DND-41 (cell line): Measurements from ENCODE around the gene PRPF38A.

Experiments
- ATAC-seq: fragments of 200-7000 bp; cut with Tn5 transposase; 3 replicates; pipeline ENCODE4 v1.9.1; 2021; ENCODE audit warnings: low read depth; ENCODE audit not compliant: insufficient read depth
- DNase-seq: peaks from one replicate; pipeline ENCODE4 v3.0.0-alpha.2; 2020
- H2AFZ ChIP-seq: 2 replicates; pipeline ENCODE4 v1.6.0; 2012; ENCODE audit warnings: low read depth, low read length
- H3K27ac ChIP-seq: 2 replicates; pipeline ENCODE4 v1.5.1; 2012; ENCODE audit warnings: low read length, inconsistent platforms
- H3K27me3 ChIP-seq: fragments of 200-600 bp; sonication (generic); 2 replicates; pipeline ENCODE4 v1.6.0; 2012; ENCODE audit warnings: low read length, mild to moderate bottlenecking, inconsistent platforms; ENCODE audit not compliant: insufficient read depth, poor library complexity
- H3K36me3 ChIP-seq: 2 replicates; pipeline ENCODE4 v1.5.1; 2012; ENCODE audit warnings: low read length, inconsistent platforms; ENCODE audit not compliant: insufficient read depth
- H3K4me1 ChIP-seq: 2 replicates; pipeline ENCODE4 v1.5.1; 2012; ENCODE audit warnings: mild to moderate bottlenecking, low read length; ENCODE audit not compliant: insufficient read depth
- H3K4me2 ChIP-seq: 2 replicates; pipeline ENCODE4 v1.6.0; 2012; ENCODE audit warnings: mild to moderate bottlenecking, moderate library complexity, low read length, inconsistent platforms; ENCODE audit not compliant: insufficient read depth
- H3K4me3 ChIP-seq, 2 experiments: fragments of 200-600 bp in 1 of 2; shearing (Covaris generic) in 1 of 2; 2 replicates each; pipeline ENCODE4 v1.5.1; 2012 to 2016; ENCODE audit warnings: inconsistent platforms in 2 of 2, low read length in 2 of 2, mild to moderate bottlenecking in 2 of 2, low read depth in 1 of 2, moderate library complexity in 1 of 2
- H3K79me2 ChIP-seq: 2 replicates; pipeline ENCODE4 v1.6.0; 2012; ENCODE audit warnings: low read length, inconsistent platforms; ENCODE audit not compliant: insufficient read depth
- H3K9ac ChIP-seq: 2 replicates; pipeline ENCODE4 v1.6.0; 2012; ENCODE audit warnings: low read depth, mild to moderate bottlenecking, inconsistent platforms, low read length, moderate library complexity
- H3K9me3 ChIP-seq: 2 replicates; pipeline ENCODE4 v1.5.1; 2012; ENCODE audit warnings: low read length, moderate library complexity, mild to moderate bottlenecking, inconsistent platforms; ENCODE audit not compliant: insufficient read depth, severe bottlenecking
- H4K20me1 ChIP-seq: 2 replicates; pipeline ENCODE4 v1.6.0; 2012; ENCODE audit warnings: low read length; ENCODE audit not compliant: insufficient read depth
- EZH2 ChIP-seq: IDR thresholded peaks from 3 replicates; pipeline ENCODE4 v1.6.1; 2012; ENCODE audit warnings: borderline replicate concordance, low read depth, mild to moderate bottlenecking, moderate library complexity, low read length, inconsistent platforms; ENCODE audit not compliant: severe bottlenecking
- TF ChIP-seq, protein P1 (sequence below): IDR thresholded peaks from 2 replicates; pipeline ENCODE4 v1.5.1; 2012; ENCODE audit warnings: borderline replicate concordance, low read length, moderate library complexity, mild to moderate bottlenecking; ENCODE audit not compliant: poor library complexity, severe bottlenecking; ENCODE audit errors: extremely low read depth

The PRPF38A gene

DNA sequence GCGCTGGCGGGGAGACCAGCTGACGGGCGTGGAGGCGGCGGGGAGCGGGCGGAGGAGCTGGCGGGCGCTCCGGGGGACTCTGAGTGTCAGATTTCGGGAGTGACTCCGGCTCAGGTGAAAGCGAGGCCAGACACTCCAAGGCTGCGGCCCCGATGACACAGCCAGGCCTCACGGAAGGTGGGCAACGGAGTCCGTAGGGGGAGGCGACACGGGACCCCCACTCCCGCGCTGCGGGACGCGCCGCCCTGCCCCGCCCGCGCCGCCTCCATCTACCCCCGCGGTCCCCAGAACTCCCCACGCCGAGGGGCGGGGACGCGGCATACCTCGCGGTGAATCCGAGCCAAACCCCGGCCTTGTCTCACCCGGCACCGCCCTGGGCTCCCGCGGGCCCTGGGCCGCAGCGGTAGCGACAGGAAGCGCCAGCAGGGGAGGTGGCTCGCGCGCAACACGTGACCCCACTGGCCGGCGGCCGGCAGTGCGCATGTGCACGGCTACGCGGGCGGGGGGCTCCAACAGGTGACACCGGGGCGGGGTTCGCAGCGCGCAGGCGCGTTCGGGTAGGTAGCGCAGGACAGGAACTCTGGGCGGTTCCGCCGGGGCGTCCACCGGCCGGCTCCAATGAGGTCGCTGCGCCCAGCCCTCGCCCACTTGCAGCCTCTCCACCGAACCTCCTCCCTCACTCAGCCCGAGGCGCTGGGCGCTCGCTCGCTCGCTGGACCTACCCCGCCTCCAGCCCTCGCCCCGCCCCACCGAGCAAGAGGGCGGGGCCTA lies 38.5 kb upstream of the PRPF38A start, which contains the start of gene CC2D1B:
TSS of gene CC2D1B (minus strand) at position 460 of the 771 bp plus-strand sequence. CDS start 1,585 bp downstream, outside the sequence.
- TF ChIP-seq, protein P1, sequence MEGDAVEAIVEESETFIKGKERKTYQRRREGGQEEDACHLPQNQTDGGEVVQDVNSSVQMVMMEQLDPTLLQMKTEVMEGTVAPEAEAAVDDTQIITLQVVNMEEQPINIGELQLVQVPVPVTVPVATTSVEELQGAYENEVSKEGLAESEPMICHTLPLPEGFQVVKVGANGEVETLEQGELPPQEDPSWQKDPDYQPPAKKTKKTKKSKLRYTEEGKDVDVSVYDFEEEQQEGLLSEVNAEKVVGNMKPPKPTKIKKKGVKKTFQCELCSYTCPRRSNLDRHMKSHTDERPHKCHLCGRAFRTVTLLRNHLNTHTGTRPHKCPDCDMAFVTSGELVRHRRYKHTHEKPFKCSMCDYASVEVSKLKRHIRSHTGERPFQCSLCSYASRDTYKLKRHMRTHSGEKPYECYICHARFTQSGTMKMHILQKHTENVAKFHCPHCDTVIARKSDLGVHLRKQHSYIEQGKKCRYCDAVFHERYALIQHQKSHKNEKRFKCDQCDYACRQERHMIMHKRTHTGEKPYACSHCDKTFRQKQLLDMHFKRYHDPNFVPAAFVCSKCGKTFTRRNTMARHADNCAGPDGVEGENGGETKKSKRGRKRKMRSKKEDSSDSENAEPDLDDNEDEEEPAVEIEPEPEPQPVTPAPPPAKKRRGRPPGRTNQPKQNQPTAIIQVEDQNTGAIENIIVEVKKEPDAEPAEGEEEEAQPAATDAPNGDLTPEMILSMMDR = peak; percentile 18
- TF ChIP-seq EZH2 = no peak
- peak within 1 kb of the TSS; percentile 81 to 90 for H3K4me3 ChIP-seq
- H3K4me1 ChIP-seq = peaks cover 59% of the 10 kb centered on the region
- H3K27me3 ChIP-seq = no peaks in the 10 kb centered on the region
- H4K20me1 ChIP-seq = peaks cover 13% of the 10 kb centered on the region
- H3K4me2 ChIP-seq = peak within 1 kb of the TSS; percentile 95
- peak within 1 kb of the TSS; percentile 83 for H3K27ac ChIP-seq
- peak within 1 kb of the TSS; percentile 90 for H3K9ac ChIP-seq
- DNase-seq (peak; percentile 99), ATAC-seq (peak; percentile 89)
- no peaks in the 10 kb centered on the region for H3K9me3 ChIP-seq
- H3K79me2 ChIP-seq = peaks cover 39% of the 10 kb centered on the region
- peak within 1 kb of the TSS; percentile 92 for H2AFZ ChIP-seq
- H3K36me3 ChIP-seq = peaks cover 36% of the 10 kb centered on the region

DNA sequence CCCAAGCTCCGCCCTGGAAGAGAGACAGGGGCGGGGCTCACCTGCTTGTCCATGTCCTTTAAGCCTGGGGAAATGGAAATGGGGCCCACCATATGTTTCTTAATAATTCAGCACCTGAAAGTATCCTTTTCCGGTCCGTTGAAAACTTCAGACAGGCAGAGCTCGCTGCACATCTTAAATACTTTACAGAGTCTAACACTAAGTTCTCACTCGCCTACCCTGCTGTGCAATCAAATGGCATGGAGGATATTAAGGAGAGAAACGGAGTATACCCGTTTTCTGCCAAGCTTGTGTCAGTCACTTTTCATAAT lies 37.9 kb upstream of the PRPF38A start:
- Histone ChIP-seq H3K9ac (peak overlapping the region; percentile 90), H4K20me1 (peaks cover 13% of the 10 kb centered on the region), H3K79me2 (peaks cover 39% of the 10 kb centered on the region), H3K4me2 (peak overlapping the region; percentile 95), H3K9me3 (no peaks in the 10 kb centered on the region), H3K4me1 (peaks cover 59% of the 10 kb centered on the region), H3K36me3 (peaks cover 35% of the 10 kb centered on the region), H3K27ac (peak overlapping the region; percentile 83), H2AFZ (peak overlapping the region; percentile 67), H3K4me3 (peak overlapping the region; percentile 29 to 90; a peak in 3 of 4 replicates), H3K27me3 (no peaks in the 10 kb centered on the region)
- TF ChIP-seq, protein P1 = no peak
- no peak for TF ChIP-seq EZH2
- DNase-seq (no peak), ATAC-seq (peak; percentile 0; the same call in 1 of the 3 replicates)

DNA sequence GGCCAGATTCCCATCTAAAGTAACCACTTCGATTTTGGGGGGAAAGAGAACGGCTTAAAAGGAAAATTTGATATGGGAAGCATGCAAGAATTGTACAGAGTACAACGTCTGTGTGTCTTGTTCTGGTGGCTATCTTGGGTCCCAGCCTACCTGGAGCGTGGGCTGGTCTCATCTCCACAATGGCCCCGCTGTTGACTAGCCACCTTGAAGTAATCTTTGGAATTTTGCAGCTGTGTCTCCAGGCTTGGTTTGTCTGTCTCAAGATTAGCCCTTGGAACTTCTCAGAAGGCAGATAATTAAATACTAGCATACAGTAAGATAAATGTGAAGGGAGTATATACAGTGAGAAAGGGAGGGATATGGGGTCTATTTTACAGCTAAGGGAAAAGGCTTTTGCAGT lies 37.1 kb upstream of the PRPF38A start:
- DNase-seq (no peak), ATAC-seq (no peak)
- Histone ChIP-seq H3K79me2 (peaks cover 33% of the 10 kb centered on the region), H3K9me3 (no peaks in the 10 kb centered on the region), H3K4me2 (0 out of 2 replicates have a peak overlapping the region, but pooled peaks have one; percentile 95), H3K4me1 (peaks cover 54% of the 10 kb centered on the region), H3K9ac (no peak overlapping the region), H3K4me3 (no peak overlapping the region), H3K36me3 (peaks cover 31% of the 10 kb centered on the region), H3K27ac (no peak overlapping the region), H4K20me1 (peaks cover 8% of the 10 kb centered on the region), H3K27me3 (no peaks in the 10 kb centered on the region), H2AFZ (no peak overlapping the region; the same call in 1 of the 2 replicates)
- TF ChIP-seq EZH2 = no peak
- TF ChIP-seq, protein P1 = no peak
